Karpas-422 (cell line): Measurements from ENCODE around the gene ABCA2. TPM values are rescaled to one million over a fixed set of nuclear protein-coding genes. Genes with fewer than 3 reads are reported as not detected.
A peak's percentile ranks its signal among the peaks of the same experiment; 100 is the strongest.

Experiments
- DNase-seq: peaks from one replicate; pipeline ENCODE4 v3.0.0-alpha.2; 2015
- H2AFZ ChIP-seq: fragments of 200-600 bp; sonication (generic); 2 replicates; pipeline ENCODE4 v1.6.1; 2014; ENCODE audit warnings: antibody characterized with exemption, low read length, mixed read lengths
- H3K27ac ChIP-seq: fragments of 200-600 bp; sonication (generic); 2 replicates; pipeline ENCODE4 v1.5.1; 2014; ENCODE audit warnings: mild to moderate bottlenecking, low read length, moderate library complexity
- H3K27me3 ChIP-seq: fragments of 200-600 bp; sonication (generic); 2 replicates; pipeline ENCODE4 v1.6.1; 2014; ENCODE audit warnings: low read length, mixed read lengths
- H3K36me3 ChIP-seq: fragments of 200-600 bp; sonication (generic); 2 replicates; pipeline ENCODE4 v1.6.1; 2014; ENCODE audit warnings: low read length, mixed read lengths; ENCODE audit not compliant: insufficient read depth
- H3K4me1 ChIP-seq: fragments of 200-600 bp; sonication (generic); 2 replicates; pipeline ENCODE4 v1.6.1; 2014; ENCODE audit warnings: mild to moderate bottlenecking, low read length, mixed read lengths
- H3K4me2 ChIP-seq: fragments of 200-600 bp; sonication (generic); 2 replicates; pipeline ENCODE4 v1.6.1; 2014; ENCODE audit warnings: low read length, low read depth, mild to moderate bottlenecking; ENCODE audit not compliant: poor library complexity, severe bottlenecking
- H3K4me3 ChIP-seq: fragments of 200-600 bp; sonication (generic); 2 replicates; pipeline ENCODE4 v1.5.1; 2014; ENCODE audit warnings: mild to moderate bottlenecking, antibody characterized with exemption, low read length, mixed read lengths
- H3K79me2 ChIP-seq: fragments of 200-600 bp; sonication (generic); 2 replicates; pipeline ENCODE4 v1.6.1; 2014; ENCODE audit warnings: mild to moderate bottlenecking, low read length, mixed read lengths
- H3K9ac ChIP-seq: fragments of 200-600 bp; sonication (generic); 2 replicates; pipeline ENCODE4 v1.6.0; 2014; ENCODE audit warnings: low read length
- H3K9me2 ChIP-seq: fragments of 200-600 bp; sonication (generic), shearing (Covaris generic); replicated peaks from 2 replicates; pipeline ENCODE4 v1.6.0; 2014; ENCODE audit warnings: mild to moderate bottlenecking, low read length, moderate library complexity; ENCODE audit not compliant: insufficient read depth
- H3K9me3 ChIP-seq: fragments of 300-700, 200-600 bp; sonication (generic); 2 replicates; pipeline ENCODE4 v1.6.1; 2014; ENCODE audit warnings: low read length, mixed read lengths
- H4K20me1 ChIP-seq: fragments of 200-600 bp; sonication (generic); 2 replicates; pipeline ENCODE4 v1.6.1; 2014; ENCODE audit warnings: mild to moderate bottlenecking, antibody characterized with exemption, low read length, low read depth; ENCODE audit not compliant: insufficient read depth
- total RNA-seq: library from RNA; depleted of rRNA; stranded (reverse); fragments of >200 nt; shearing (Covaris generic); gene quantifications from 2 replicates; pipeline ENCODE4 v1.2.3, GENCODE V29; 2014; ENCODE audit warnings: low replicate concordance

ABCA2 gene
- total RNA-seq, 1 experiment from 2014 or later = 2.4 TPM

DNA sequence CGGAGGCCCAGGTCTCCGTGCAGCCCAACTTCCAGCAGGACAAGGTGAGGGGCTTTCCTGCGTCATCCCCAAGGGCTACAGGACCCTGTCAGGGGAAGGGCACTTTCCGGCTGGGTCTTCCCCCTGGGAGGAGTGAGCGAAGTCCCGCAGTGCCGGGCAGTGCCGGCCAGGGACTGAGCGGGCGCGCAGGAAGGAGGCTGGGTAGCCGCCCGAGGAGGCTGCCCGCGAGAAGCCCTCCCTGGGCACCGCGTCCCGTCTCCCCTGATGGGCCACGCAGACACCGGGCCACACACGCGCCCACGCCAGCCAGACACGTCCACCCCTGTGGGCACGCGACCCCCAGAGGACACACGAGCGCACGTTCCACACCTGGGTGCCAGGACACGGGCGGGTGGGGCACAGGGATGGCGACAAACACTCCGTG lies 50.4 kb downstream of the ABCA2 start:
- no peak overlapping the region for H3K4me3 ChIP-seq
- H2AFZ ChIP-seq = no peak overlapping the region
- H3K4me2 ChIP-seq = no peak overlapping the region
- H3K27ac ChIP-seq = no peak overlapping the region
- no peaks in the 10 kb centered on the region for H3K4me1 ChIP-seq
- H3K27me3 ChIP-seq = no peaks in the 10 kb centered on the region
- no peaks in the 10 kb centered on the region for H4K20me1 ChIP-seq
- no peaks in the 10 kb centered on the region for H3K36me3 ChIP-seq
- H3K9ac ChIP-seq = no peak overlapping the region
- no peaks in the 10 kb centered on the region for H3K9me3 ChIP-seq
- no peaks in the 10 kb centered on the region for H3K9me2 ChIP-seq
- DNase-seq = no peak
- no peaks in the 10 kb centered on the region for H3K79me2 ChIP-seq

DNA sequence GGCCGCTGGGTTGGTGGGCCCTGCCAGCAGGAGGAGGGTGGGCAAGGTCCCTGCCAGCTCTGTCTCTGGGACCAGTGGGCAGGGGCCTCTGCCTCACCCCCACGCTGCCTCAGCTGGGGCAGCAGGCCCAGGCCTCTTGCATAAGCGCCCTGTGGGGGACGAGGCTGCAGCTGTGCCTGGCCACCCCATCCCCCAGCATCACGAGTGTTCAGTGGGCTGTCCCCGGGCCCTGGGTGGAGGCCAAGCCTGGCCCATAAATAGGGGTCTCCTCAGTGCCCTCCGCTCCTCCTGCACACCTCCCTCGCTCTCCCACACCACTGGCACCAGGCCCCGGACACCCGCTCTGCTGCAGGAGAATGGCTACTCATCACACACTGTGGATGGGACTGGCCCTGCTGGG lies 50.8 kb downstream of the ABCA2 start, which contains the start of gene PTGDS:
Gene PTGDS, plus strand, starts transcription at position 282 of the 400 bp plus-strand sequence. Its CDS starts 75 bp downstream, at position 357.
- no peak within 1 kb of the TSS for H2AFZ ChIP-seq
- DNase-seq = no peak
- no peak within 1 kb of the TSS for H3K27ac ChIP-seq
- H3K4me2 ChIP-seq = no peak within 1 kb of the TSS
- no peaks in the 10 kb centered on the region for H4K20me1 ChIP-seq
- H3K27me3 ChIP-seq = no peaks in the 10 kb centered on the region
- H3K9me3 ChIP-seq = no peaks in the 10 kb centered on the region
- H3K79me2 ChIP-seq = no peaks in the 10 kb centered on the region
- no peaks in the 10 kb centered on the region for H3K9me2 ChIP-seq
- no peaks in the 10 kb centered on the region for H3K4me1 ChIP-seq
- H3K36me3 ChIP-seq = no peaks in the 10 kb centered on the region
- no peak within 1 kb of the TSS for H3K9ac ChIP-seq
- no peak within 1 kb of the TSS for H3K4me3 ChIP-seq

DNA sequence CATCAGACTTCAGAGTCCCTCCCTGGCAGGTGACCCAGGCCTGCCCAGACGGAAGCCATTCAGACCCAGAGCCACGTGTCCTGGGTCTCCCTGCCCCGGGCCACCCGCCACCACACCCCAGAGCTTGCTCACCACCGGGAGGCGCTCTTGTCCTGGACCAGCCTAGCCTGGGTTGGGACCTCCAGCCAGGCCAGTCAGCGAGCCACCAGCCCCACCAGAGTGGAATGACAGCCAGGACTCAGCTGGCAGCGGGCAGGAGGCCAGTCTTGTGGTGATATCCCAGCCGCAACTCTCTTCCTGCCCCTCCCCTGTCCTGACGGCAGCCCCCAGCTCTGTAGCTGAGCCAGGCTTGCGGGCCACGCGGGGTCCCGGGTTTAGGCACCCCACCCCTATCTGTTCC lies 52.4 kb downstream of the ABCA2 start:
- Histone ChIP-seq H3K27me3 (no peaks in the 10 kb centered on the region), H3K9me2 (no peaks in the 10 kb centered on the region), H3K9me3 (no peaks in the 10 kb centered on the region), H3K79me2 (no peaks in the 10 kb centered on the region), H3K4me2 (no peak overlapping the region), H3K9ac (no peak overlapping the region), H3K4me1 (peaks cover under 1% of the 10 kb centered on the region; the same call in 1 of the 2 replicates), H3K27ac (no peak overlapping the region), H4K20me1 (no peaks in the 10 kb centered on the region), H3K4me3 (no peak overlapping the region), H2AFZ (no peak overlapping the region), H3K36me3 (no peaks in the 10 kb centered on the region)
- DNase-seq = peak; percentile 78

DNA sequence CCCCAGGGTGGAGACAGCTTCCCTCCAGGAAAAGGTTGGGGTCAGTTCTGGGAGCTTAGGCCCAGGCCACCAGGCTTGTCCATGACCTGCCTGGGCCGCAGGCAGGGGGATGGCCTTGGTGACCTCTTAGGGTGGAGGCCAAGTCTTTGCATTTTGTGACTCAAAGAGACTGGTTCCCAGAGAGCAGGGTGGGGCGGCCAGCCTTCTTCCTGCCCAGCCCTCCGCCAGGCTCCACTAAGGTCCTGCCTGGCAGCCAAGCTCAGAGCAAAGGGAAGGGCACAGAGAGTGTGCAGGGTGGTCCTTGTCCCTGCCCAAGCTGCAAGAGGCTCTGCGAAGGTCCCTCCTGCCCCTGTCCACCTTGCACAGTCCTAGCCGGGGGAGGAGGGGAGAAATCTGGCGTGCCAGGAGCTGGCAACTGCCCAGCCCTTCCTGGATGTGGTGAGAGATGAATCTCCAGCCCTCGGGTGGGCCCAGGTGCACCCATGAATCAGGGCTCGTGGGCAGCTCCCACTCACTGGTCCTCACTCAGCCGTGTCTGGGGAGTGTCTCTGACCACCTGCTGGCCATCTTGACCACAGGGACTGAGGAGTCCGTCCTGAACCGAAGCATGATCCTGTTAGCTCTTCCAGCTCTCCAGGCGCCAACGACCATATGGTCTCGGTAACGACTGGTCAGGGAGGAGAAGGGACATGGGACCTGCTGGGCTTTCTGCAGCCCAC lies 53.1 kb downstream of the ABCA2 start:
- no peak for DNase-seq
- Histone ChIP-seq H2AFZ (no peak overlapping the region), H3K79me2 (no peaks in the 10 kb centered on the region), H3K9ac (no peak overlapping the region), H3K9me2 (no peaks in the 10 kb centered on the region), H3K27ac (no peak overlapping the region), H3K27me3 (no peaks in the 10 kb centered on the region), H3K9me3 (no peaks in the 10 kb centered on the region), H3K36me3 (no peaks in the 10 kb centered on the region), H3K4me1 (peaks cover 3% of the 10 kb centered on the region; the same call in 1 of the 2 replicates), H3K4me3 (no peak overlapping the region), H4K20me1 (no peaks in the 10 kb centered on the region), H3K4me2 (no peak overlapping the region)

DNA sequence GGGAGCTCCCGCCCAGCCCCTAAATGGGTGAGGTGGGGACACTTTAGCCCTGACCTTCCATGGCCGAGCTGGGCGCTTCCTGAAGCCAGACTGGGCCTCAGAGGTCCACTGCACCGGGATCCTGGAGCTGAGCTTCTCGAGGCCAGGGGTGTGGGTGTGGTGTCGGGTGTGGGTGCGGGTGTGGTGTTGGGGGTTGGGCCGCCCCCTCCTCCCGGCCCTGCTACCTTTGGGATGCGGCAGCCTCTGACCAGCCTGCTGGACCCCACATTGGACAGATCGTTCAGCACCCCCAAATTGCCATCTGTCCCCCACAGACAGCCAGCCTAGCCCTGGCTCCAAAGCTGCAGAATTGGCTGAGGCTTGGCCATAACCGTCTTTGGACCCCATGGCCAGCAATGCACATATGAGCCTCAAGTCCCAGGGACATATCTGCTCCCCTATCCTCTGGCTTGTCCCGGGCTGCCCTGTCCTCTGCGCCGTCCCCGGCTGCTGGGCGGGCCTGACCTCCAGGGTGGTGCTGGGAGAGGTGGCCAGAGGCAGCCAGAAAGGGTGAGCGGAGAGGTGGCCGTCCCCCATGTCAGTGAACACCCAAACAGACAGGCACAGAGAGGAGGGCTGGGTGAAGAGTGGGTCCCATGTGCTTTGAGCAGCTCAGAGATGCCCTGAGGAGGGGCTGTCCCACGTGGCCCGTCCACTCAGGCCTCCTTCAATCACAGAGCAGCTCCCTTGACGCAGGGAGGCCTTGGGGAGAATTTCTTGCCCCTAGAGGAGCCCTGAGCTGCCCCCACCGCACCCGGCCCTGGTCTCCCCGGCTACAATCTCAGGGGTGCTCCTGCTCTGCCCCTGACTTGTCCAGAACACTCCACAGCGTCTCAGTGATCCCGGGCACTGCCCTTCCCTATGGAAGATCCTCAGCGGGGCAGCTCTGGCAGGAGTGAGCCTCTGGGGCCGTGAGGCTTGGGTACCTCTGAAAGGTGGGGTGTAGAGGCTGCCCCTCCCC lies 54.1 kb downstream of the ABCA2 start:
- Histone ChIP-seq H3K4me3 (no peak overlapping the region), H3K79me2 (no peaks in the 10 kb centered on the region), H3K27me3 (no peaks in the 10 kb centered on the region), H3K4me2 (no peak overlapping the region), H2AFZ (no peak overlapping the region), H4K20me1 (no peaks in the 10 kb centered on the region), H3K9me3 (no peaks in the 10 kb centered on the region), H3K4me1 (peaks cover 3% of the 10 kb centered on the region; the same call in 1 of the 2 replicates), H3K9ac (no peak overlapping the region), H3K27ac (no peak overlapping the region), H3K36me3 (no peaks in the 10 kb centered on the region), H3K9me2 (no peaks in the 10 kb centered on the region)
- DNase-seq = no peak

DNA sequence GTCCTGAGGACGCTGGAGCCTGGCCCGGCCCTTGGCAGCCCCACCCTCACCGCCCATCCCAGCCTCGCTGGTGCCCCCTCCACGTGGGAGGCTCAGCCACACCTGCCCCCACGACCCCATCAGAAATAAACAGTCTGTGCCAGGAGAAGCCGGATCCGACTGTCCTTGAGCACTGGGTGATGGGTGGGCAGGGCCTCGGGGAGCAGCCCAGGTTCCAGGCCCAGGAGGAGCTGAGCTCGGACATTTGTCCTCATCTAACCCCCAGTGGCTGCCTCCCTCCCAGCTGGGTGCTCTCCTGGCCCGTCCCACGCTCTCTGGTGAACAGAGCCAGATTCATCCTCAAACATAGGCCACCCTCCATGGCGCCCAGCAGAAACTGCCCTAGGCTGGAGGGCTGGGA lies 55.3 kb downstream of the ABCA2 start:
- no peaks in the 10 kb centered on the region for H4K20me1 ChIP-seq
- no peaks in the 10 kb centered on the region for H3K27me3 ChIP-seq
- H3K27ac ChIP-seq = no peak overlapping the region
- H3K9me2 ChIP-seq = no peaks in the 10 kb centered on the region
- H3K79me2 ChIP-seq = no peaks in the 10 kb centered on the region
- no peaks in the 10 kb centered on the region for H3K9me3 ChIP-seq
- DNase-seq = no peak
- H3K4me2 ChIP-seq = no peak overlapping the region
- no peak overlapping the region for H3K9ac ChIP-seq
- no peak overlapping the region for H3K4me3 ChIP-seq
- peaks cover 3% of the 10 kb centered on the region; the same call in 1 of the 2 replicates for H3K4me1 ChIP-seq
- no peak overlapping the region for H2AFZ ChIP-seq
- no peaks in the 10 kb centered on the region for H3K36me3 ChIP-seq

DNA sequence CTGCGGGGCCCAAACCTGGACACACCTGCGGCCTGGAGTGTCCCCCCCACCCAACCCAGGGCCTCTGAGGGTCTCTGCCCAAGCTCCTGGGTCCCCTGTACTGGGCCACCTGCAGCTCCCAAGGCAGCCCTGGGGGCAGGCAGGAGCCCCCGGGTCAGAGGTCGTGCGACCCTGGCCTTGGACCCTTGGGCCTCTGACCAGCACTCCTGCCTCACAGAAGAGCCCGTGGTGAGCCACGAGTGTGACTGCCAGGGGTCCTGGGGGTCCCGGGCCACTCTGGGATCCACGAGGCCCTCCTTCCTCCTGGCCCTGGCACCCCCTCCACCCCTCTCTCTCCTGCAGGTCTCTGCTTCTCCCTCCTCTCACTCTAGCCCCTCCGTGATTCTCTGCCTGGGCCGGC lies 55.7 kb downstream of the ABCA2 start:
- Histone ChIP-seq H3K9ac (no peak overlapping the region), H3K4me1 (peaks cover 3% of the 10 kb centered on the region; the same call in 1 of the 2 replicates), H3K4me2 (no peak overlapping the region), H3K36me3 (no peaks in the 10 kb centered on the region), H4K20me1 (no peaks in the 10 kb centered on the region), H2AFZ (no peak overlapping the region), H3K79me2 (no peaks in the 10 kb centered on the region), H3K9me2 (no peaks in the 10 kb centered on the region), H3K27me3 (no peaks in the 10 kb centered on the region), H3K4me3 (no peak overlapping the region), H3K27ac (no peak overlapping the region), H3K9me3 (no peaks in the 10 kb centered on the region)
- DNase-seq = no peak

DNA sequence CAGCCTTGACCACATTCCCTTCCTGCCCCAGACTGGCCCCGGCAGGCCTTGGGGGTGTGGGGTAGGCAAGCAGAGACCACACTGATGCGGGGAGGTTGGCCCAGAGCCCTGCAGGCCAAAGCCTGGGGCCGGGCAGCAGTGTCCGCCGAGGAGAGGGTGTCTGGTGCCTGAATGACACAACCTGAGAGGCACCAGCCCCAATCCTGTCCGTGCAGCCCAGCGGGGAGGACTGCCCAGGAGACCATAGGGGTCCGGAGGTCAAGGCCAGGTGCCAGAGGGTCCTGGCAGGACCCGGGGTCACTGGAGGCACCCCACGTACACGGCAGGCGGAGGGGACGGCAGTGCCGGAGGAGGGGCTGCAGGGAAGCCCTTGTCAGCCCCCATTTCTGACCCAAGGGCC lies 56.3 kb downstream of the ABCA2 start:
- H3K4me1 ChIP-seq = peaks cover 3% of the 10 kb centered on the region; the same call in 1 of the 2 replicates
- no peak for DNase-seq
- no peaks in the 10 kb centered on the region for H3K36me3 ChIP-seq
- H3K4me2 ChIP-seq = no peak overlapping the region
- no peaks in the 10 kb centered on the region for H4K20me1 ChIP-seq
- H3K4me3 ChIP-seq = no peak overlapping the region
- H3K9me3 ChIP-seq = no peaks in the 10 kb centered on the region
- H3K27me3 ChIP-seq = no peaks in the 10 kb centered on the region
- H2AFZ ChIP-seq = no peak overlapping the region
- H3K9me2 ChIP-seq = no peaks in the 10 kb centered on the region
- H3K79me2 ChIP-seq = no peaks in the 10 kb centered on the region
- H3K9ac ChIP-seq = no peak overlapping the region
- no peak overlapping the region for H3K27ac ChIP-seq
